Heart left ventricle (tissue), 13 donors: ENCODE results near the gene ZSWIM8.

Experiments used
- POLR2A ChIP-seq, 2 donors: fragments of 450-650 bp; IDR thresholded peaks; one replicate each; pipeline ENCODE4 v1.6.1; 2017; ENCODE audit warnings: antibody characterized with exemption in 2 of 2, mild to moderate bottlenecking in 2 of 2, moderate library complexity in 2 of 2
- TF ChIP-seq, protein P1 (sequence below), 12 donors: fragments of 200-600 bp; sonication (generic) in 4 of 12; IDR thresholded peaks; one replicate each; pipeline versions ENCODE4 v1.5.0 to v1.8.0; 2018 to 2022; ENCODE audit warnings: antibody characterized with exemption in 12 of 12, mild to moderate bottlenecking in 5 of 12
- donor health status: ischemic (EF 13 %, LVEDD 7.1; RV severe dilation, severe dysfunction).
- donor health status: DM: no; HTN: yes; CAD: no.
- donor health status: DM: no; HTN: no; CAD: no.
- donor health status: ischemic (EF 25% LVEDD 6.9; RV normal size, moderate dysfunction).
- donor health status: ischemic (EF 25% LVEDD 5.7; RV mildly dilated, moderate dysfunction).
- donor health status: ischemic (EF 35%, LVEDD 5.7; RV mildly dilated, moderate dysfunction).
- donor health status: nonischemic (EF 11% LVEDD 7.7; RV severe dilation, severe dysfunction).
- donor health status: DM: yes; HTN: yes; CAD: no.
- donor health status: PGD.
- donor health status: ischemic (EF 29% LVEDD 5.4; RV normal size, mild dysfunction).
- donor health status: nonischemic (EF 23%, LVEDD 6.1; RV moderate dilation, normal function).

GRCh38 chr10:73788864-73789658, 3.7 kb downstream of the ZSWIM8 start:
- TF ChIP-seq, protein P1, sequence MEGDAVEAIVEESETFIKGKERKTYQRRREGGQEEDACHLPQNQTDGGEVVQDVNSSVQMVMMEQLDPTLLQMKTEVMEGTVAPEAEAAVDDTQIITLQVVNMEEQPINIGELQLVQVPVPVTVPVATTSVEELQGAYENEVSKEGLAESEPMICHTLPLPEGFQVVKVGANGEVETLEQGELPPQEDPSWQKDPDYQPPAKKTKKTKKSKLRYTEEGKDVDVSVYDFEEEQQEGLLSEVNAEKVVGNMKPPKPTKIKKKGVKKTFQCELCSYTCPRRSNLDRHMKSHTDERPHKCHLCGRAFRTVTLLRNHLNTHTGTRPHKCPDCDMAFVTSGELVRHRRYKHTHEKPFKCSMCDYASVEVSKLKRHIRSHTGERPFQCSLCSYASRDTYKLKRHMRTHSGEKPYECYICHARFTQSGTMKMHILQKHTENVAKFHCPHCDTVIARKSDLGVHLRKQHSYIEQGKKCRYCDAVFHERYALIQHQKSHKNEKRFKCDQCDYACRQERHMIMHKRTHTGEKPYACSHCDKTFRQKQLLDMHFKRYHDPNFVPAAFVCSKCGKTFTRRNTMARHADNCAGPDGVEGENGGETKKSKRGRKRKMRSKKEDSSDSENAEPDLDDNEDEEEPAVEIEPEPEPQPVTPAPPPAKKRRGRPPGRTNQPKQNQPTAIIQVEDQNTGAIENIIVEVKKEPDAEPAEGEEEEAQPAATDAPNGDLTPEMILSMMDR (IDR thresholded peaks at IDR 0.05), result no peak
- TF ChIP-seq POLR2A (IDR thresholded peaks at IDR 0.05), result no peak
